IPS-NIHi11 (cell line): ENCODE measurements around the gene GRPEL1.
A peak's percentile ranks its signal among the peaks of the same experiment; 100 is the strongest.
"Not testable (repeated sequence)": the region's sequence is repeated elsewhere in the genome, so short reads cannot be mapped to it uniquely, and the experiment has no call there.

Experiments
- DNase-seq: peaks from one replicate; pipeline ENCODE4 v3.0.0; 2012; ENCODE audit warnings: mixed read lengths, low spot score

GRPEL1 gene

GRCh38 chr4:7067452-7068278 lies at the start of gene GRPEL1:
Gene GRPEL1 (minus strand): TSS chr4:7068064. CDS start chr4:7068032, 32 bp downstream.
- DNase-seq: peak; percentile 95

GRCh38 chr4:7116705-7117104 lies 48.8 kb upstream of the GRPEL1 start:
- no peak for DNase-seq

GRCh38 chr4:7115557-7116340 lies 47.9 kb upstream of the GRPEL1 start:
- no peak for DNase-seq

- DNase-seq: no peak
Observed at GRCh38 chr4:7112656-7113055, 44.8 kb upstream of the GRPEL1 start.

GRCh38 chr4:7111441-7111840 lies 43.6 kb upstream of the GRPEL1 start:
- no peak for DNase-seq

GRCh38 chr4:7110546-7110945 lies 42.7 kb upstream of the GRPEL1 start:
- no peak for DNase-seq

GRCh38 chr4:7109169-7109568 lies 41.3 kb upstream of the GRPEL1 start:
- DNase-seq: no peak

GRCh38 chr4:7108660-7109059 lies 40.8 kb upstream of the GRPEL1 start:
- no peak for DNase-seq

GRCh38 chr4:7108046-7108625 lies 40.3 kb upstream of the GRPEL1 start:
- no peak for DNase-seq

GRCh38 chr4:7107166-7107905 lies 39.5 kb upstream of the GRPEL1 start:
- no peak for DNase-seq

- no peak for DNase-seq
Observed at GRCh38 chr4:7105276-7105675, 37.4 kb upstream of the GRPEL1 start.

- no peak for DNase-seq
Observed at GRCh38 chr4:7104366-7105031, 36.6 kb upstream of the GRPEL1 start.

- peak; percentile 60 for DNase-seq
Observed at GRCh38 chr4:7103607-7104365, 35.9 kb upstream of the GRPEL1 start.

- peak; percentile 100 for DNase-seq
Observed at GRCh38 chr4:7103031-7103606, 35.3 kb upstream of the GRPEL1 start.

GRCh38 chr4:7102516-7102909 lies 34.6 kb upstream of the GRPEL1 start:
- DNase-seq: not testable (repeated sequence)

GRCh38 chr4:7101692-7102515 lies 34.0 kb upstream of the GRPEL1 start:
- DNase-seq: peak; percentile 82

- no peak for DNase-seq
Observed at GRCh38 chr4:7096236-7096635, 28.4 kb upstream of the GRPEL1 start.

- DNase-seq: no peak
Observed at GRCh38 chr4:7095611-7096155, 27.8 kb upstream of the GRPEL1 start.

- DNase-seq: no peak
Observed at GRCh38 chr4:7094916-7095315, 27.1 kb upstream of the GRPEL1 start.
